Activated naive CD8-positive, alpha-beta T cell treated with anti-CD3 and anti-CD28 coated beads, Interleukin-2, amount 50 U/mL, for 24 hours (primary cell): ENCODE data around the gene BANF1.

Source experiments
- ATAC-seq: fragments of 150-1000 bp; cut with Tn5 transposase; one replicate; pipeline ENCODE4 v1.10.0; 2021
- DNase-seq: peaks from one replicate; pipeline ENCODE4 v3.0.0; 2021
- H3K27ac Mint-ChIP-seq: one replicate; pipeline ENCODE4 v1.8.0; 2021; ENCODE audit warnings: mild to moderate bottlenecking, mixed read lengths
- H3K27me3 Mint-ChIP-seq: one replicate; pipeline ENCODE4 v1.8.0; 2021; ENCODE audit warnings: mixed read lengths
- H3K36me3 Mint-ChIP-seq: one replicate; pipeline ENCODE4 v1.8.0; 2021; ENCODE audit warnings: low read depth, mixed read lengths
- H3K4me1 Mint-ChIP-seq: one replicate; pipeline ENCODE4 v1.8.0; 2021; ENCODE audit warnings: mixed read lengths
- H3K4me3 Mint-ChIP-seq: one replicate; pipeline ENCODE4 v1.8.0; 2021; ENCODE audit warnings: mild to moderate bottlenecking, moderate library complexity, mixed read lengths
- H3K9me3 Mint-ChIP-seq: one replicate; pipeline ENCODE4 v1.8.0; 2021; ENCODE audit warnings: mixed read lengths

The BANF1 gene

DNA sequence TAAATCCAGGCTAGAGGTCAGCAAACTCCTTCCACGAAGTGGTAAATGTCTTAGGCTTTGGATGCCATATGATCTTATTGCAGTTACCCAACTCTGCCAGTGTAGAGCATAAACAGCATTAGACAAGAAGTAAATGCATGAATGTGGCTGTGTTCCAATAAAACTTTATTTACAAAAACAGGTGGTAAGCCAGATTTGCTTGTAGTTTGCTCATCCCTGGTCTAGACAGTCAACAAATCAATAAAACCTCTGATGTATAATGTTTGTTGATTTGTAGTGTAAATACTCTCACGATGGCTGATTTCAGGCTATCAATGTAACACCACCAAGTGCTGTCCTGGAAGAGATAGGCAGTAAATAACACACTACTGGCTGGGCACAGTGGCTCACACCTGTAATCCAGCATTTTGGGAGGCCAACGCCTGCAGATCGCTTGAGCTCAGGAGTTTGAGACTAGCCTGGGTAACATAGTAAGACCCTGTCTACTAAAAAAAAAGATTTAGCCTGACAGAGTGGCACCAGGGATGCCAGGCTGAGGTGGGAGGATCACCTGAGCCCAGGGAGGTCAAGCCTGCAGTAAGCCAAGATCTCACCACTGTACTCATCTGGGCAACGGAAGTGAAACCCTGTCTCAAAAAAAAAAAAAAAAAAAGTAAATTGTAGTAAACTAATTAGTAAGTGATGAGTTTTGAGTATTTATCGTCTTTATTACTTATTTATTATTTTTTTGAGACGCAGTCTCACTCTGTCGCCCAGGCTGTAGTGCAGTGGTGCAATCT is 30.8 kb downstream of the BANF1 start:
- Mint-ChIP-seq H3K4me3 (no peak overlapping the region), H3K27me3 (peaks cover 2% of the 10 kb centered on the region), H3K4me1 (no peaks in the 10 kb centered on the region), H3K36me3 (no peaks in the 10 kb centered on the region), H3K27ac (no peak overlapping the region), H3K9me3 (no peaks in the 10 kb centered on the region)
- no peak for DNase-seq
- ATAC-seq, result no peak

- no peaks in the 10 kb centered on the region for H3K4me1 Mint-ChIP-seq
- DNase-seq (no peak), ATAC-seq (no peak)
- no peaks in the 10 kb centered on the region for H3K36me3 Mint-ChIP-seq
- peaks cover 4% of the 10 kb centered on the region for H3K27me3 Mint-ChIP-seq
- no peaks in the 10 kb centered on the region for H3K9me3 Mint-ChIP-seq
- H3K27ac Mint-ChIP-seq, result no peak overlapping the region
- no peak overlapping the region for H3K4me3 Mint-ChIP-seq
These were observed 33.5 kb downstream of the BANF1 start for GRCh38 chr11:66035653-66036333.

DNA sequence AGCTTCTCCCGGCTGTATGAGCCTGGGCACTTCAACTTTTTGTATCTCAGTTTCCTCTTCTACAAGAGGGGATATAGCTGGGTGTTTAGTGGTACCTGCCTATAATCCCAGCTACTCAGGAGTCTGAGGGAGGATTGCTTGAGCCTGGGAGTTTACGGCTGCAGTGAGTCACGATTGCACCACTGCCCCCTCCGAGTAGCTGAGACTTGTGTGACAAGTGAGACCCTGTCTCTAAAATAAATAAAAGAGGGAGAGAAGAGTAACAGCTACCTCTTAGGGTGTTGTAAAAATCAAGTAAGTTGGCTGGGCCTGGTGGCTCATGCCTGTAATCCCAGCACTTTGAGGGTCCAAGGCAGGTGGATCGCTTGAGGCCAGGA is 34.0 kb downstream of the BANF1 start:
- H3K36me3 Mint-ChIP-seq, result no peaks in the 10 kb centered on the region
- no peak overlapping the region for H3K4me3 Mint-ChIP-seq
- H3K9me3 Mint-ChIP-seq, result no peaks in the 10 kb centered on the region
- no peak overlapping the region for H3K27ac Mint-ChIP-seq
- H3K27me3 Mint-ChIP-seq, result peaks cover 4% of the 10 kb centered on the region
- no peak for DNase-seq
- H3K4me1 Mint-ChIP-seq, result no peaks in the 10 kb centered on the region
- ATAC-seq, result no peak

- Mint-ChIP-seq H3K27ac (no peak overlapping the region), H3K4me3 (no peak overlapping the region), H3K36me3 (no peaks in the 10 kb centered on the region), H3K9me3 (no peaks in the 10 kb centered on the region), H3K27me3 (peaks cover 4% of the 10 kb centered on the region), H3K4me1 (no peaks in the 10 kb centered on the region)
- no peak for DNase-seq
- ATAC-seq, result no peak
These were observed 35.0 kb downstream of the BANF1 start for GRCh38 chr11:66037327-66037726.

DNA sequence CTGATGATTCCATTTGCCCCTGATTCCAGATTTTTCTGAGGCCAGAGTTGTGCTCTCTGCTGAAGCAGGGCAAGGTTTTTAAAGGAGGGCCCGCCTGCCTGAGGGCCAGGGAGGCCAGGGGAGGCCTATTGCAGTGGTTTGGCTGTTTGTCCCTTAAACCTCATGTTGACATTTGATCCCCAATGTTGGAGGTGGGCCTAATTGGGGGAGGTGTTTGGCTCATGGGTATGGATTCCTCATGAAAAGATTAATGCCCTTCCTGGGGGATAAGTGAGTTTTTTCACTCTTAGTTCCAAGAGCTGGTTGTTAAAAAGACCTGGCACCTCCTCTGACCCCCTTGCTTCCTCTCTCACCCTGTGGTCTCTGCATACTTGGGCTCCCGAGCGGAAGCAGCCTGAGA is 37.5 kb downstream of the BANF1 start:
- Mint-ChIP-seq H3K27ac (no peak overlapping the region), H3K27me3 (peaks cover 4% of the 10 kb centered on the region), H3K4me3 (no peak overlapping the region), H3K9me3 (no peaks in the 10 kb centered on the region), H3K4me1 (peaks cover 5% of the 10 kb centered on the region), H3K36me3 (no peaks in the 10 kb centered on the region)
- no peak for ATAC-seq
- DNase-seq, result no peak

- ATAC-seq (no peak), DNase-seq (no peak)
- no peaks in the 10 kb centered on the region for H3K36me3 Mint-ChIP-seq
- H3K27ac Mint-ChIP-seq, result no peak overlapping the region
- H3K4me3 Mint-ChIP-seq, result no peak overlapping the region
- peaks cover 1% of the 10 kb centered on the region for H3K27me3 Mint-ChIP-seq
- no peaks in the 10 kb centered on the region for H3K9me3 Mint-ChIP-seq
- peaks cover 13% of the 10 kb centered on the region for H3K4me1 Mint-ChIP-seq
These were observed 40.1 kb downstream of the BANF1 start for GRCh38 chr11:66042227-66042995.

GRCh38 chr11:66042996-66043906 is 40.9 kb downstream of the BANF1 start:
- peaks cover 13% of the 10 kb centered on the region for H3K4me1 Mint-ChIP-seq
- no peaks in the 10 kb centered on the region for H3K9me3 Mint-ChIP-seq
- H3K27me3 Mint-ChIP-seq, result peaks cover 1% of the 10 kb centered on the region
- no peaks in the 10 kb centered on the region for H3K36me3 Mint-ChIP-seq
- no peak overlapping the region for H3K4me3 Mint-ChIP-seq
- DNase-seq (no peak), ATAC-seq (no peak)
- H3K27ac Mint-ChIP-seq, result no peak overlapping the region

- Mint-ChIP-seq H3K27ac (peak overlapping the region; percentile 71), H3K4me1 (peaks cover 19% of the 10 kb centered on the region), H3K36me3 (no peaks in the 10 kb centered on the region), H3K27me3 (peaks cover 4% of the 10 kb centered on the region), H3K9me3 (no peaks in the 10 kb centered on the region), H3K4me3 (peak overlapping the region; percentile 52)
- DNase-seq (no peak), ATAC-seq (peak; percentile 65)
These were observed 42.5 kb downstream of the BANF1 start for GRCh38 chr11:66044757-66045156.

DNA sequence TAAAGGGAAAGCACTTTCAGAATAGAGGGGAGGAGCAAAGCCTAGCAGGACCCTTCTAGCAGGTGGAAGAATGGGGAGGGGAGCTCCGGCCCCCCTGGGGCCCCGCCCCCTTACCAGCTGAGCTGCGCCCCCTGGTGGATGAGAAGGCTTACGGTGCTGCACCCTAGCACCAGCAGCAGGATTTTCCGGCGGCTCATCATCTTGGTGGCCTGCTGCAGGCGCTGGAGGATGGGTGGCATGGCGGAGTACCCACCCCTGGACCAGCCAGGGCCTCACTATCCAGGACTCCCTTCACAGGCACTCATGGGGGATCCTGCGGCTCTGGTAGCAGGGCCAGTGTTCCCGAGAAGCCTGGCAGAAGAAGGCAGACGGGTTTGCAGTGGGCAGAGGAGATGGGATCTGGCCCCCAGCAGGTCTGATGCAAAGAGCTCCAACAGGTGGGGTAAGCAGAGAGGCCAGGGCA is 42.9 kb downstream of the BANF1 start:
- Mint-ChIP-seq H3K27me3 (peaks cover 4% of the 10 kb centered on the region), H3K9me3 (no peaks in the 10 kb centered on the region), H3K27ac (peak overlapping the region; percentile 71), H3K36me3 (no peaks in the 10 kb centered on the region), H3K4me3 (peak overlapping the region; percentile 52), H3K4me1 (peaks cover 19% of the 10 kb centered on the region)
- peak; percentile 88 for DNase-seq
- peak; percentile 85 for ATAC-seq

DNA sequence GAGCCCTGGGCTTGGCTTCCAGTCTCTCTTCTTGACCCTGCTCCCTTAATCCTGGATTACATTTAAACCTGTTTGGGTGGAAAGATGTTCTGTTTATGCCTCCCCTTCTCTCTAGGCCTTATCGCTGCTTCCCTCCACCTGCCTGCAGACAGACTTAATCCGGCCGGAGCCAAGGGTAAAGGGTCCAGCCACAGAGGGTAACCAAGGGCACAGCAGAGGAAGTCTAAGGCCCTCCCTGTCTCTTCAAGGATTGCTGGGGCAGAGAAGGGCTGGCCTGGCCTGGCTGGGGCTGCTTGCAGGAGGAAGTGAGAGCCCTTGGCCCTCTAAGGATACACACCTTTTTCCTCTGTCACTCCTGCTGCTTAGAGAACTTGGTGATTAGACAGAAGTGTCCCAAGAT is 44.6 kb downstream of the BANF1 start:
- peaks cover 4% of the 10 kb centered on the region for H3K27me3 Mint-ChIP-seq
- H3K4me1 Mint-ChIP-seq, result peaks cover 29% of the 10 kb centered on the region
- H3K36me3 Mint-ChIP-seq, result no peaks in the 10 kb centered on the region
- ATAC-seq (no peak), DNase-seq (no peak)
- no peak overlapping the region for H3K27ac Mint-ChIP-seq
- no peak overlapping the region for H3K4me3 Mint-ChIP-seq
- H3K9me3 Mint-ChIP-seq, result no peaks in the 10 kb centered on the region

GRCh38 chr11:66047541-66048365 is 45.5 kb downstream of the BANF1 start:
- H3K27me3 Mint-ChIP-seq, result peaks cover 4% of the 10 kb centered on the region
- peaks cover 31% of the 10 kb centered on the region for H3K4me1 Mint-ChIP-seq
- no peak overlapping the region for H3K4me3 Mint-ChIP-seq
- no peak overlapping the region for H3K27ac Mint-ChIP-seq
- no peaks in the 10 kb centered on the region for H3K9me3 Mint-ChIP-seq
- H3K36me3 Mint-ChIP-seq, result peaks cover 5% of the 10 kb centered on the region
- DNase-seq (no peak), ATAC-seq (no peak)

DNA sequence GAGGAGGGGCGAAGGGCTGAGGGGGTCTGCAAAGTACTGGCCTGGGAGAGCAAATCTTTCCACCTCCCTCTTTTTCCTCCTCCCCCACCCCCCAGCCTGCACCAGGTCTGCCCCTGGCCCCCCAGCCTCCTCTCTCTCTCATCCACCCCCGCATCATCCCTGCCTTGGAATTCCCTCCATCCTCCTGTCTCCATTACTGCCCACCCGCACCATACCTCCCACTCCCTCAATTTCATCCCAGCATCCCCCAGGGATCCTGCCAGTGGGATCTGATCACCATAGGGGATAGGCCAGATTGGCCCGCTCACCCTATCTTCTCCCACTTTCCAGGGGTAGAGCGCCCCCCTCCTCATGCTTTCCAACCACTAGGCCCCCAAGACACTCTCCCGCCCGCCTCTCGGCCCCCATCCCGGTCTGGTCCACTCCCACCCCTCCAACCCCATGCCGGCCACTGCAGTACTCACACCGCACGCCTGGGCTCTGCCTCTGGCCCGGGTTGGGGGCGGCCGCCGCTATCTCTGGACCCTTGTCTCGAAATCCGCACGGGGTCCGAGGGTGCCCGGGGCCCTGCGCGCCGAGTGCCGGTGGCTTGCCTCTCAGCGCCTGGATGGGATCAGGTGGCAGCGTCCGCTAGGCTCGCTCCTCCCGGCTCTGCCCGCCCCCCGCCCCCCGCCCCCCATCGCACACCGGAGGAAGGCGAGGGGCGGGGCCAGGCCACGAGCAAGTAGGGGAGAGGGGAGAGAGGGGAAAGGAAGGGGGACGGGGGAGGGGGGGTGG is 46.4 kb downstream of the BANF1 start, which contains the start of gene GAL3ST3:
GAL3ST3 (minus strand) TSS at position 615 of the 777 bp plus-strand sequence. CDS start 3,746 bp downstream, outside the sequence.
- Mint-ChIP-seq H3K4me1 (peaks cover 41% of the 10 kb centered on the region), H3K36me3 (peaks cover 15% of the 10 kb centered on the region), H3K27ac (peak within 1 kb of the TSS; percentile 54), H3K27me3 (peaks cover 4% of the 10 kb centered on the region), H3K4me3 (peak within 1 kb of the TSS; percentile 29), H3K9me3 (no peaks in the 10 kb centered on the region)
- DNase-seq (no peak), ATAC-seq (no peak)
